ENCODE results near the gene ATG4C. TPM values are rescaled to one million over a fixed set of nuclear protein-coding genes. Genes with fewer than 3 reads are reported as not detected.

ATG4C gene
- polyA plus RNA-seq, 1 donor (not counting 4 experiments of a cell fraction or from before 2014, with no cell fraction given) = 9.1 TPM

GRCh38 chr1:62887799-62888507 is 104.0 kb downstream of the ATG4C start:
- dilution Hi-C loops (cut with MboI; ENCODE audit: extremely low pct_ligation_motif_present, low sequenced_read_pairs) = no loop called here
- TF ChIP-seq CTCF (optimal IDR thresholded peaks at IDR 0.05 in 1 of 3, IDR thresholded peaks at IDR 0.05 in 1 of 3, conservative IDR thresholded peaks at IDR 0.05 in 1 of 3; ENCODE audit: extremely low read depth in 1 of 3, insufficient read depth in 2 of 3, low read length in 3 of 3) (no peak), EZH2 (IDR thresholded peaks at IDR 0.05; ENCODE audit: low read length) (no peak)
- no peaks in the 10 kb centered on the region for H3K9me3 ChIP-seq (ENCODE audit: control insufficient read depth, low read depth, low read length)
- no peaks in the 10 kb centered on the region for H3K4me1 ChIP-seq (ENCODE audit: control insufficient read depth, extremely low read depth, insufficient read depth, low read length)
- DNase-seq (ENCODE audit: low read depth, low spot score) (no peak), FAIRE-seq (no peak)
- H3K36me3 ChIP-seq (ENCODE audit: control insufficient read depth in 2 of 2, extremely low read depth in 1 of 2, insufficient read depth in 2 of 2, low read length in 2 of 2) = no peaks in the 10 kb centered on the region
- H2AFZ ChIP-seq (ENCODE audit: control insufficient read depth, low read length) = no peak overlapping the region
- no peak overlapping the region for H3K9ac ChIP-seq (ENCODE audit: control insufficient read depth, extremely low read depth, insufficient read depth, low read length)
- no peaks in the 10 kb centered on the region for H3K79me2 ChIP-seq (ENCODE audit: control insufficient read depth, insufficient read depth, low read length)
- H4K20me1 ChIP-seq (ENCODE audit: control insufficient read depth, extremely low read depth, insufficient read depth, low read length) = no peaks in the 10 kb centered on the region
- H3K27ac ChIP-seq (ENCODE audit: control insufficient read depth, insufficient read depth, low read length) = no peak overlapping the region
- H3K27me3 ChIP-seq (ENCODE audit: control insufficient read depth, extremely low read depth, insufficient read depth, low read length) = peaks cover 26% of the 10 kb centered on the region
- H3K4me2 ChIP-seq (ENCODE audit: control insufficient read depth, extremely low read depth, insufficient read depth, low read depth, low read length) = no peak overlapping the region
- H3K9me1 ChIP-seq (ENCODE audit: control insufficient read depth, extremely low read depth, insufficient read depth, low read length) = no peaks in the 10 kb centered on the region
- H3K4me3 ChIP-seq (ENCODE audit: control insufficient read depth in 2 of 3, extremely low read depth in 1 of 3, insufficient read depth in 2 of 3, low read depth in 1 of 3, low read length in 3 of 3) = no peak overlapping the region

GRCh38 chr1:62891956-62892562 is 108.1 kb downstream of the ATG4C start:
- no peak overlapping the region for H3K27ac ChIP-seq (ENCODE audit: control insufficient read depth, insufficient read depth, low read length)
- no peak for FAIRE-seq
- no peaks in the 10 kb centered on the region for H3K9me3 ChIP-seq (ENCODE audit: control insufficient read depth, low read depth, low read length)
- no peak overlapping the region for H2AFZ ChIP-seq (ENCODE audit: control insufficient read depth, low read length)
- H3K4me2 ChIP-seq (ENCODE audit: control insufficient read depth, extremely low read depth, insufficient read depth, low read depth, low read length) = no peak overlapping the region
- H3K36me3 ChIP-seq (ENCODE audit: control insufficient read depth in 2 of 2, extremely low read depth in 1 of 2, insufficient read depth in 2 of 2, low read length in 2 of 2) = no peaks in the 10 kb centered on the region
- no peaks in the 10 kb centered on the region for H3K4me1 ChIP-seq (ENCODE audit: control insufficient read depth, extremely low read depth, insufficient read depth, low read length)
- H3K27me3 ChIP-seq (ENCODE audit: control insufficient read depth, extremely low read depth, insufficient read depth, low read length) = peaks cover 10% of the 10 kb centered on the region
- dilution Hi-C loops (cut with MboI; ENCODE audit: extremely low pct_ligation_motif_present, low sequenced_read_pairs) = no loop called here
- H3K9ac ChIP-seq (ENCODE audit: control insufficient read depth, extremely low read depth, insufficient read depth, low read length) = no peak overlapping the region
- H4K20me1 ChIP-seq (ENCODE audit: control insufficient read depth, extremely low read depth, insufficient read depth, low read length) = no peaks in the 10 kb centered on the region
- no peak overlapping the region for H3K4me3 ChIP-seq (ENCODE audit: control insufficient read depth in 2 of 3, extremely low read depth in 1 of 3, insufficient read depth in 2 of 3, low read depth in 1 of 3, low read length in 3 of 3)
- no peak for DNase-seq (ENCODE audit: low read depth, low spot score)
- H3K9me1 ChIP-seq (ENCODE audit: control insufficient read depth, extremely low read depth, insufficient read depth, low read length) = no peaks in the 10 kb centered on the region
- H3K79me2 ChIP-seq (ENCODE audit: control insufficient read depth, insufficient read depth, low read length) = no peaks in the 10 kb centered on the region
- TF ChIP-seq EZH2 (IDR thresholded peaks at IDR 0.05; ENCODE audit: low read length) (no peak), CTCF (optimal IDR thresholded peaks at IDR 0.05 in 1 of 3, IDR thresholded peaks at IDR 0.05 in 1 of 3, conservative IDR thresholded peaks at IDR 0.05 in 1 of 3; ENCODE audit: extremely low read depth in 1 of 3, insufficient read depth in 2 of 3, low read length in 3 of 3) (no peak)

Data from keratinocyte (primary cell).